ENCODE data around the gene OR52E8. TPM values are rescaled to one million over a fixed set of nuclear protein-coding genes. Genes with fewer than 3 reads are reported as not detected.
A peak's percentile ranks its signal among the peaks of the same experiment; 100 is the strongest.

The OR52E8 gene
- total RNA-seq, 1 experiment from 2014 or later = not detected

DNA sequence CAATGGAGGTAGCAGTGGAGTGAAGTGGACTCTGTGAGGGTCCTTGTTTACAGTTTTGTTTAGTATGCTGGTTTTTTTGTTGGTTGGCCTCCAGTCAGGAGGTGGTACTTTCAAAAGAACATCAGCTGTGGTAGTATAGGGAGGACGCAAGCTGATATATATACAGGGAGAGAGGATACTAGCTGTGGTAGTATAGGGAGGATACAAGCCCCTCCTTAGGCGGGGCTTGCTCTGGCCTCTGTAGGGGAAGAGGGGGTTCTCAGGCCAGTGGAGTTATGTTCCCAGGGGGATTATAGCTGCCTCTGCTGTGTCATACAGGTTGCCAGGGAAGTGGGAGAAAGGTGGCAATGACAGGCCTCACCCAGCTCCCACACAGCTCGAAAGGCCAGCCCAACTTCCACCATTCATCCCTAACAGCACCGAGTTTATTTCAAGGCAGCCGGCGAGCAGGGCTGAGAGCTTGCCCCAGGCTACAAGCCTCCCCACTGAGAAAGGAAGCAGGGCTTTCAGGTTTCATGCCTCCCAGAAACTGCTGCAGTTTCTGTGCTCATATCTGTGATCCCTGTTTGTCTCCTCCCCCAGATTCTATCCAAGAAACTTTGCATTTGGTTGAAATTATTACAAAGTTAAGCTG, 26.2 kb downstream of the OR52E8 start:
- Mint-ChIP-seq H3K4me1 (peaks cover 19% of the 10 kb centered on the region), H3K36me3 (peaks cover 10% of the 10 kb centered on the region), H3K27ac (peak overlapping the region; percentile 87), H3K4me3 (no peak overlapping the region), H3K9me3 (peaks cover 17% of the 10 kb centered on the region), H3K27me3 (ENCODE audit: low read depth) (peaks cover 4% of the 10 kb centered on the region; the same call in 1 of the 2 replicates)
- POLR2A ChIA-PET = interaction anchor here (0.9 kb wide), 1 partner anchor 522 kb away, joined by 3 read pairs; no protein-coding TSS in a partner anchor
- TF ChIP-seq GRHL2 (CRISPR knock-in tag; IDR thresholded peaks at IDR 0.05; ENCODE audit: insufficient replicate concordance, severe bottlenecking) (no peak), MXD4 (CRISPR knock-in tag; IDR thresholded peaks at IDR 0.05; ENCODE audit: borderline replicate concordance) (no peak), SMAD4 (CRISPR knock-in tag; IDR thresholded peaks at IDR 0.05) (no peak), FOXJ3 (CRISPR knock-in tag; IDR thresholded peaks at IDR 0.05; ENCODE audit: borderline replicate concordance) (no peak), ZNF263 (CRISPR knock-in tag; IDR thresholded peaks at IDR 0.05; ENCODE audit: low read depth) (no peak), FOXK1 (CRISPR knock-in tag; IDR thresholded peaks at IDR 0.05) (no peak), CBFB (CRISPR knock-in tag; IDR thresholded peaks at IDR 0.05; ENCODE audit: low read depth) (no peak)
- TF ChIP-seq, protein P1, sequence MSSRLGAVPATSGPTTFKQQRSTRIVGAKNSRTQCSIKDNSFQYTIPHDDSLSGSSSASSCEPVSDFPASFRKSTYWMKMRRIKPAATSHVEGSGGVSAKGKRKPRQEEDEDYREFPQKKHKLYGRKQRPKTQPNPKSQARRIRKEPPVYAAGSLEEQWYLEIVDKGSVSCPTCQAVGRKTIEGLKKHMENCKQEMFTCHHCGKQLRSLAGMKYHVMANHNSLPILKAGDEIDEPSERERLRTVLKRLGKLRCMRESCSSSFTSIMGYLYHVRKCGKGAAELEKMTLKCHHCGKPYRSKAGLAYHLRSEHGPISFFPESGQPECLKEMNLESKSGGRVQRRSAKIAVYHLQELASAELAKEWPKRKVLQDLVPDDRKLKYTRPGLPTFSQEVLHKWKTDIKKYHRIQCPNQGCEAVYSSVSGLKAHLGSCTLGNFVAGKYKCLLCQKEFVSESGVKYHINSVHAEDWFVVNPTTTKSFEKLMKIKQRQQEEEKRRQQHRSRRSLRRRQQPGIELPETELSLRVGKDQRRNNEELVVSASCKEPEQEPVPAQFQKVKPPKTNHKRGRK (CRISPR knock-in tag; IDR thresholded peaks at IDR 0.05; ENCODE audit: borderline replicate concordance) = no peak
- TF ChIP-seq, protein P2, sequence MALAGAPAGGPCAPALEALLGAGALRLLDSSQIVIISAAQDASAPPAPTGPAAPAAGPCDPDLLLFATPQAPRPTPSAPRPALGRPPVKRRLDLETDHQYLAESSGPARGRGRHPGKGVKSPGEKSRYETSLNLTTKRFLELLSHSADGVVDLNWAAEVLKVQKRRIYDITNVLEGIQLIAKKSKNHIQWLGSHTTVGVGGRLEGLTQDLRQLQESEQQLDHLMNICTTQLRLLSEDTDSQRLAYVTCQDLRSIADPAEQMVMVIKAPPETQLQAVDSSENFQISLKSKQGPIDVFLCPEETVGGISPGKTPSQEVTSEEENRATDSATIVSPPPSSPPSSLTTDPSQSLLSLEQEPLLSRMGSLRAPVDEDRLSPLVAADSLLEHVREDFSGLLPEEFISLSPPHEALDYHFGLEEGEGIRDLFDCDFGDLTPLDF (CRISPR knock-in tag; IDR thresholded peaks at IDR 0.05) = no peak
- TF ChIP-seq, protein P3, sequence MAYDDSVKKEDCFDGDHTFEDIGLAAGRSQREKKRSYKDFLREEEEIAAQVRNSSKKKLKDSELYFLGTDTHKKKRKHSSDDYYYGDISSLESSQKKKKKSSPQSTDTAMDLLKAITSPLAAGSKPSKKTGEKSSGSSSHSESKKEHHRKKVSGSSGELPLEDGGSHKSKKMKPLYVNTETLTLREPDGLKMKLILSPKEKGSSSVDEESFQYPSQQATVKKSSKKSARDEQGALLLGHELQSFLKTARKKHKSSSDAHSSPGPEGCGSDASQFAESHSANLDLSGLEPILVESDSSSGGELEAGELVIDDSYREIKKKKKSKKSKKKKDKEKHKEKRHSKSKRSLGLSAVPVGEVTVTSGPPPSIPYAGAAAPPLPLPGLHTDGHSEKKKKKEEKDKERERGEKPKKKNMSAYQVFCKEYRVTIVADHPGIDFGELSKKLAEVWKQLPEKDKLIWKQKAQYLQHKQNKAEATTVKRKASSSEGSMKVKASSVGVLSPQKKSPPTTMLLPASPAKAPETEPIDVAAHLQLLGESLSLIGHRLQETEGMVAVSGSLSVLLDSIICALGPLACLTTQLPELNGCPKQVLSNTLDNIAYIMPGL (CRISPR knock-in tag; IDR thresholded peaks at IDR 0.05) = no peak
- TF ChIP-seq, protein P4, sequence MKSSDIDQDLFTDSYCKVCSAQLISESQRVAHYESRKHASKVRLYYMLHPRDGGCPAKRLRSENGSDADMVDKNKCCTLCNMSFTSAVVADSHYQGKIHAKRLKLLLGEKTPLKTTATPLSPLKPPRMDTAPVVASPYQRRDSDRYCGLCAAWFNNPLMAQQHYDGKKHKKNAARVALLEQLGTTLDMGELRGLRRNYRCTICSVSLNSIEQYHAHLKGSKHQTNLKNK (CRISPR knock-in tag; IDR thresholded peaks at IDR 0.05) = no peak
- TF ChIP-seq, protein P5, sequence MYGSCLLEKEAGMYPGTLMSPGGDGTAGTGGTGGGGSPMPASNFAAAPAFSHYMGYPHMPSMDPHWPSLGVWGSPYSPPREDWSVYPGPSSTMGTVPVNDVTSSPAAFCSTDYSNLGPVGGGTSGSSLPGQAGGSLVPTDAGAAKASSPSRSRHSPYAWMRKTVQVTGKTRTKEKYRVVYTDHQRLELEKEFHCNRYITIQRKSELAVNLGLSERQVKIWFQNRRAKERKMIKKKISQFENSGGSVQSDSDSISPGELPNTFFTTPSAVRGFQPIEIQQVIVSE (CRISPR knock-in tag; IDR thresholded peaks at IDR 0.05; ENCODE audit: borderline replicate concordance) = no peak
- DNase-seq (ENCODE audit: low spot score) (peak; percentile 40), ATAC-seq (peak; percentile 92)
- CTCF ChIA-PET = interaction anchor here (0.9 to 1.6 kb wide), 2 partner anchors 9 to 60 kb away, joined by 3 to 4 read pairs; no protein-coding TSS in a partner anchor

DNA sequence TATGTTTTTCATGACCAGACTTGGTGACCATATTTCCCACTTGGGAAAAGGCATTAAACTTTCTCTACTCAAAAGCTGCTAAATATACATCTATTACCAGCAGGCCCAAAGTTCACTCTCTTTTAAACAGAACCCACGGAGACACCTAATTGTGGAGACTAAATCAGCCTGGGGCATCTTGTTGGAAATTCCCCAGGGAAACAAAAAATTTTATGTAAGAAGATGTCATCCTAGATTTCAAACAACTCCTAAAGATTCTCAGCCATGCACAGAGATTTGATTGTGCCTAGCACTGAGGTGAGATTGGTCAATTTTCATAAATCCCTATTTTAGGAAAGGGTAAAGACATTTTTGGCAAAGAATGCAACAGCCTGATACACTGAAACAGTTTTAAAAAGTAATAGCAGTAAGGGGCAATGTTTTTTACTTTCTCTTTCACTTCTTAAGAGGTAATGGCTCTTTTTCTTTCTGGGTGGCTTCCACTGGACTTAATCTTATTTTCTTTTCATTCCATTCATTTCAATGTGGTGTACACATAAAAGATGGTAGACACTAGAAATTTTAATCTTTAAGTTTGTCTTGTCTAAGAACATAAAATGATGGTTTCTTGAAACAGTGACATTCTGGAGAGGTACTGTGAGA, 39.1 kb downstream of the OR52E8 start:
- TF ChIP-seq IRF2 (CRISPR knock-in tag; IDR thresholded peaks at IDR 0.05; ENCODE audit: borderline replicate concordance, low read depth) = no peak
- Mint-ChIP-seq H3K4me3 (no peak overlapping the region), H3K9me3 (no peaks in the 10 kb centered on the region), H3K27ac (no peak overlapping the region), H3K4me1 (peaks cover 8% of the 10 kb centered on the region), H3K27me3 (ENCODE audit: low read depth) (no peaks in the 10 kb centered on the region), H3K36me3 (no peaks in the 10 kb centered on the region)
- DNase-seq (ENCODE audit: low spot score) = no peak
- ATAC-seq = no peak
- POLR2A ChIA-PET = no interaction called here
- CTCF ChIA-PET = no interaction called here

DNA sequence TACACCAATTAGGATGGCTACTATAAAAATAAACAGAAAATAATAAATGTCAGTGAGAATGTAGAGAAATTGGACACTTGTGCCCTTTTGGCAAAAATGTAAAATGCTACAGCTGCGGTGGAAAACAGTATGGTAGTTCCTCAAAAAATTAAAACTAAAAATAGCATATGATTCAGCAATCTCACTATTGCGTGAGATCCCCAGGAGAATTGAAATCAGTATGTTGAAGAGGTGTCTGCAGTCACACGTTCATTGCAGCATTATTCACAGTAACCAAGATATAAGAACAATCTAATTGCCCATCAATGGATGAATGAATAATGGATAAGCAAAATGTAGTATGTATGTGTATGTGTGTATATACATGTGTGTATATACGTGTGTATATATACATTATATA, 42.0 kb downstream of the OR52E8 start:
- Mint-ChIP-seq H3K27me3 (ENCODE audit: low read depth) (no peaks in the 10 kb centered on the region), H3K4me3 (no peak overlapping the region), H3K36me3 (no peaks in the 10 kb centered on the region), H3K9me3 (no peaks in the 10 kb centered on the region), H3K27ac (no peak overlapping the region), H3K4me1 (peaks cover 12% of the 10 kb centered on the region)
- CTCF ChIA-PET = no interaction called here
- TF ChIP-seq ELF4 (CRISPR knock-in tag; IDR thresholded peaks at IDR 0.05; ENCODE audit: low read depth) = no peak
- TF ChIP-seq GTF2I (CRISPR knock-in tag; conservative IDR thresholded peaks at IDR 0.05) = no peak
- TF ChIP-seq ATF1 (CRISPR knock-in tag; IDR thresholded peaks at IDR 0.05) = no peak
- no peak for TF ChIP-seq TP53 (CRISPR knock-in tag; IDR thresholded peaks at IDR 0.05)
- POLR2A ChIA-PET = no interaction called here
- no peak for DNase-seq (ENCODE audit: low spot score)
- no peak for ATAC-seq

All from WTC11 (cell line).